Ovary (tissue), 3 donors: Measurements from ENCODE around the gene CCDC174.

ENCODE experiments used
- CTCF ChIP-seq, 3 donors: fragments of 450-650 bp in 2 of 3; fragments of 200-600 bp in 1 of 3; IDR thresholded peaks; one replicate each; pipeline versions ENCODE4 v1.5.1 to v1.8.0; 2016 to 2022; ENCODE audit warnings: antibody characterized with exemption in 3 of 3, mild to moderate bottlenecking in 1 of 3
- EP300 ChIP-seq: sonication (generic); formaldehyde crosslinking; IDR thresholded peaks from one replicate; pipeline ENCODE4 v1.6.1; 2017; ENCODE audit warnings: antibody characterized with exemption
- POLR2A ChIP-seq: fragments of 450-650 bp; IDR thresholded peaks from one replicate; pipeline ENCODE4 v1.6.1; 2017; ENCODE audit warnings: antibody characterized with exemption, mild to moderate bottlenecking, moderate library complexity
- donor health status: DM: no; HTN: no; CAD: no.

DNA sequence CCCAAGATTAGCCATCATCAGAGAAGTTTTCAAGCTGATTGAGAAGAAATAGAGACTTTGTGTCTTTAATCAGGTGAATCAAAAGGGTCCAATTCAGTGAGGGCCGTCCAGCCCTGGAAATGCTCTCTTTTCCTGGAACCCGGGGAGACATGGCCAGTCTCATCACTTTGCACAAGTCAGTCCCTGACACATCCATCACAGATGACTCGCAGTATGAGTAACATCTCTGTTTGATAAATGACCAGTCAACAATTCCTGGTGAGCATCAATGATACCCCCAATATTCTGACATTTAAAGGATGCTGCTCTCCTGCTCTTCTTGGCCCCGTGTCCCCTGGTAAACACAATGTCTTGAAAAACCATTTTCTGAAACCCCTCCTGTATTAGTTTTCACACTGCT lies 50.1 kb downstream of the CCDC174 start:
- TF ChIP-seq CTCF (IDR thresholded peaks at IDR 0.05) (no peak), EP300 (no peak), POLR2A (no peak)
